Mammary epithelial cell (primary cell): ENCODE results near the gene NTMT2.

Experiments
- CTCF ChIP-seq, 2 donors: IDR thresholded peaks in 1 of 2; conservative IDR thresholded peaks in 1 of 2; 2 replicates each; pipeline ENCODE4 v1.5.1; 2011 to 2012; ENCODE audit warnings: inconsistent platforms in 2 of 2, low read length in 2 of 2, mild to moderate bottlenecking in 2 of 2, control low read depth in 1 of 2, low read depth in 1 of 2; ENCODE audit not compliant: insufficient read depth in 1 of 2; ENCODE audit errors: extremely low read depth in 1 of 2
- EZH2 ChIP-seq: IDR thresholded peaks from 2 replicates; pipeline ENCODE4 v1.6.1; 2012; ENCODE audit warnings: low read length, inconsistent platforms, borderline replicate concordance

- TF ChIP-seq CTCF (conservative IDR thresholded peaks at IDR 0.05 in 1 of 2, IDR thresholded peaks at IDR 0.05 in 1 of 2; ENCODE audit: extremely low read depth in 1 of 2, insufficient read depth in 1 of 2, low read depth in 1 of 2, low read length in 2 of 2) (no peak), EZH2 (no peak)
Observed at GRCh38 chr1:170145770-170146676, at the start of gene NTMT2.
